ENCODE measurements around the gene PDIA6. TPM values are rescaled to one million over a fixed set of nuclear protein-coding genes. Genes with fewer than 3 reads are reported as not detected.

Gene PDIA6
- total RNA-seq, 1 donor from 2014 or later = 346 TPM

- H3K4me2 ChIP-seq (ENCODE audit: low read length) = no peak overlapping the region
- Mint-ChIP-seq H3K36me3 (ENCODE audit: low read depth, unreplicated experiment) (no peaks in the 10 kb centered on the region), H3K27ac (ENCODE audit: unreplicated experiment) (no peak overlapping the region), H3K9me3 (ENCODE audit: unreplicated experiment) (no peaks in the 10 kb centered on the region), H3K27me3 (ENCODE audit: low read depth, unreplicated experiment) (peaks cover 21% of the 10 kb centered on the region), H3K4me3 (ENCODE audit: unreplicated experiment) (peak overlapping the region; percentile 40), H3K4me1 (ENCODE audit: low read depth, unreplicated experiment) (no peaks in the 10 kb centered on the region)
- no peaks in the 10 kb centered on the region for H3K4me1 ChIP-seq (ENCODE audit: insufficient read depth, low read length)
- H3K79me2 ChIP-seq (ENCODE audit: insufficient read depth, low read length) = no peaks in the 10 kb centered on the region
- H3K36me3 ChIP-seq (ENCODE audit: insufficient read depth, low read length) = no peaks in the 10 kb centered on the region
- DNase-seq (ENCODE audit: low read depth) = no peak
- H3K27ac ChIP-seq (ENCODE audit: low read depth, low read length) = no peak overlapping the region
- H3K27me3 ChIP-seq (ENCODE audit: insufficient read depth, low read length) = no peaks in the 10 kb centered on the region
- no peak overlapping the region for H3K4me3 ChIP-seq (ENCODE audit: insufficient read depth, low read depth, low read length)
- no peak overlapping the region for H2AFZ ChIP-seq (ENCODE audit: low read depth, low read length)
- no peaks in the 10 kb centered on the region for H4K20me1 ChIP-seq (ENCODE audit: insufficient read depth, low read length)
- no peaks in the 10 kb centered on the region for H3K9me3 ChIP-seq (ENCODE audit: insufficient read depth, low read depth, low read length)
- no peak overlapping the region for H3K9ac ChIP-seq (ENCODE audit: low read length)
- no peak for TF ChIP-seq EZH2 (IDR thresholded peaks at IDR 0.05; ENCODE audit: insufficient read depth, low read length)
- TF ChIP-seq CTCF (IDR thresholded peaks at IDR 0.05; ENCODE audit: insufficient read depth, low read depth, low read length) = no peak
- FAIRE-seq = no peak
Measured at GRCh38 chr2:10752236-10752635, 60.3 kb downstream of the PDIA6 start.

DNA sequence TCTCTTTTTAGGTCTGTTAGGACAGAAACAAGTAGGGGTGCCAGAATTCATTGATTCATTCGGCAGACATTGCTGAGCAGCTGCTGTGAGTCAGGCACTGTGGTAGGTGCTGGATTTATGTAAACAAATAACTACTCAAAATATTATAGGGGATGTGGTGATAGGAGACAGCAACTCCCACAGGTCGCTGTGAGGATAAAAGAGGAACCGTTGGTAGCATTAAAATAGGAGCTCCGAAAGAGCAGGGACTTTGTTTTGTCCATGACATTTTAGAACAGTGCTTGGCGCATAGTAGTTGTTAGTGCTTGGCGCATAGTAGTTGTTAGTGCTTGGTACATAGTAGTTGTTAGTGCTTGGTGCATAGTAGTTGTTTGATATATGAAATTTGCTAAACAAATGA lies 62.0 kb downstream of the PDIA6 start:
- TF ChIP-seq EZH2 (IDR thresholded peaks at IDR 0.05; ENCODE audit: insufficient read depth, low read length) (no peak), CTCF (IDR thresholded peaks at IDR 0.05; ENCODE audit: insufficient read depth, low read depth, low read length) (no peak)
- Histone ChIP-seq H2AFZ (ENCODE audit: low read depth, low read length) (no peak overlapping the region), H3K27ac (ENCODE audit: low read depth, low read length) (no peak overlapping the region), H3K9me3 (ENCODE audit: insufficient read depth, low read depth, low read length) (no peaks in the 10 kb centered on the region), H3K79me2 (ENCODE audit: insufficient read depth, low read length) (no peaks in the 10 kb centered on the region), H3K36me3 (ENCODE audit: insufficient read depth, low read length) (no peaks in the 10 kb centered on the region), H3K4me3 (ENCODE audit: insufficient read depth, low read depth, low read length) (no peak overlapping the region), H3K9ac (ENCODE audit: low read length) (no peak overlapping the region), H3K4me2 (ENCODE audit: low read length) (no peak overlapping the region), H3K4me1 (ENCODE audit: insufficient read depth, low read length) (no peaks in the 10 kb centered on the region), H3K27me3 (ENCODE audit: insufficient read depth, low read length) (no peaks in the 10 kb centered on the region), H4K20me1 (ENCODE audit: insufficient read depth, low read length) (no peaks in the 10 kb centered on the region)
- Mint-ChIP-seq H3K27me3 (ENCODE audit: low read depth, unreplicated experiment) (peaks cover 20% of the 10 kb centered on the region), H3K4me3 (ENCODE audit: unreplicated experiment) (no peak overlapping the region), H3K36me3 (ENCODE audit: low read depth, unreplicated experiment) (no peaks in the 10 kb centered on the region), H3K9me3 (ENCODE audit: unreplicated experiment) (no peaks in the 10 kb centered on the region), H3K27ac (ENCODE audit: unreplicated experiment) (no peak overlapping the region), H3K4me1 (ENCODE audit: low read depth, unreplicated experiment) (no peaks in the 10 kb centered on the region)
- no peak for FAIRE-seq
- peak; percentile 11 for DNase-seq (ENCODE audit: low read depth)

GRCh38 chr2:10742666-10743065 lies 69.9 kb downstream of the PDIA6 start:
- Mint-ChIP-seq H3K27me3 (ENCODE audit: low read depth, unreplicated experiment) (peaks cover 11% of the 10 kb centered on the region), H3K9me3 (ENCODE audit: unreplicated experiment) (peaks cover 2% of the 10 kb centered on the region), H3K27ac (ENCODE audit: unreplicated experiment) (no peak overlapping the region), H3K4me3 (ENCODE audit: unreplicated experiment) (no peak overlapping the region), H3K4me1 (ENCODE audit: low read depth, unreplicated experiment) (no peaks in the 10 kb centered on the region), H3K36me3 (ENCODE audit: low read depth, unreplicated experiment) (no peaks in the 10 kb centered on the region)
- DNase-seq (ENCODE audit: low read depth) = no peak
- H3K36me3 ChIP-seq (ENCODE audit: insufficient read depth, low read length) = no peaks in the 10 kb centered on the region
- H4K20me1 ChIP-seq (ENCODE audit: insufficient read depth, low read length) = no peaks in the 10 kb centered on the region
- H3K4me3 ChIP-seq (ENCODE audit: insufficient read depth, low read depth, low read length) = no peak overlapping the region
- no peak for FAIRE-seq
- H3K4me1 ChIP-seq (ENCODE audit: insufficient read depth, low read length) = no peaks in the 10 kb centered on the region
- TF ChIP-seq CTCF (IDR thresholded peaks at IDR 0.05; ENCODE audit: insufficient read depth, low read depth, low read length) (no peak), EZH2 (IDR thresholded peaks at IDR 0.05; ENCODE audit: insufficient read depth, low read length) (no peak)
- H3K27ac ChIP-seq (ENCODE audit: low read depth, low read length) = no peak overlapping the region
- no peaks in the 10 kb centered on the region for H3K9me3 ChIP-seq (ENCODE audit: insufficient read depth, low read depth, low read length)
- H3K27me3 ChIP-seq (ENCODE audit: insufficient read depth, low read length) = no peaks in the 10 kb centered on the region
- no peak overlapping the region for H2AFZ ChIP-seq (ENCODE audit: low read depth, low read length)
- H3K4me2 ChIP-seq (ENCODE audit: low read length) = no peak overlapping the region
- no peaks in the 10 kb centered on the region for H3K79me2 ChIP-seq (ENCODE audit: insufficient read depth, low read length)
- H3K9ac ChIP-seq (ENCODE audit: low read length) = no peak overlapping the region

All from astrocyte (in vitro differentiated cells and primary cell).